ENCODE measurements around the gene ZNF362. TPM values are rescaled to one million over a fixed set of nuclear protein-coding genes. Genes with fewer than 3 reads are reported as not detected.

Gene ZNF362
- total and polyA plus RNA-seq, 2 of the 13 experiments (the other 11 are each of a cell fraction or from before 2014, with no cell fraction given) = 8.3 to 14.2 TPM

GRCh38 chr1:33346927-33347649 lies 90.8 kb downstream of the ZNF362 start (continued):
- no peak for TF ChIP-seq RBM22 (optimal IDR thresholded peaks at IDR 0.05; ENCODE audit: low read length)
- TF ChIP-seq, protein P1, sequence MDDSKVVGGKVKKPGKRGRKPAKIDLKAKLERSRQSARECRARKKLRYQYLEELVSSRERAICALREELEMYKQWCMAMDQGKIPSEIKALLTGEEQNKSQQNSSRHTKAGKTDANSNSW (CRISPR knock-in tag; IDR thresholded peaks at IDR 0.05; ENCODE audit: borderline replicate concordance) = no peak
- no peak for TF ChIP-seq ZHX2 (IDR thresholded peaks at IDR 0.05; ENCODE audit: low read depth)
- TF ChIP-seq ZHX2 (CRISPR knock-in tag; IDR thresholded peaks at IDR 0.05; ENCODE audit: borderline replicate concordance) = no peak
- TF ChIP-seq, protein P2, sequence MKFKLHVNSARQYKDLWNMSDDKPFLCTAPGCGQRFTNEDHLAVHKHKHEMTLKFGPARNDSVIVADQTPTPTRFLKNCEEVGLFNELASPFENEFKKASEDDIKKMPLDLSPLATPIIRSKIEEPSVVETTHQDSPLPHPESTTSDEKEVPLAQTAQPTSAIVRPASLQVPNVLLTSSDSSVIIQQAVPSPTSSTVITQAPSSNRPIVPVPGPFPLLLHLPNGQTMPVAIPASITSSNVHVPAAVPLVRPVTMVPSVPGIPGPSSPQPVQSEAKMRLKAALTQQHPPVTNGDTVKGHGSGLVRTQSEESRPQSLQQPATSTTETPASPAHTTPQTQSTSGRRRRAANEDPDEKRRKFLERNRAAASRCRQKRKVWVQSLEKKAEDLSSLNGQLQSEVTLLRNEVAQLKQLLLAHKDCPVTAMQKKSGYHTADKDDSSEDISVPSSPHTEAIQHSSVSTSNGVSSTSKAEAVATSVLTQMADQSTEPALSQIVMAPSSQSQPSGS (CRISPR knock-in tag; IDR thresholded peaks at IDR 0.05) = no peak
- TF ChIP-seq HDAC1 (CRISPR knock-in tag; IDR thresholded peaks at IDR 0.05) = peak; percentile 60; the same call in 1 of the 2 replicates
- no peak for TF ChIP-seq ZNF276 (CRISPR knock-in tag; IDR thresholded peaks at IDR 0.05; ENCODE audit: low read depth)
- TF ChIP-seq SIX1 (CRISPR knock-in tag; IDR thresholded peaks at IDR 0.05; ENCODE audit: borderline replicate concordance) = peak; percentile 28; the same call in 1 of the 2 replicates
- no peak for TF ChIP-seq ZFP1 (CRISPR knock-in tag; IDR thresholded peaks at IDR 0.05)
- TF ChIP-seq HIVEP1 (CRISPR knock-in tag; IDR thresholded peaks at IDR 0.05) = no peak
- no peak for TF ChIP-seq ZNF121 (CRISPR knock-in tag; IDR thresholded peaks at IDR 0.05)
- TF ChIP-seq, protein P3, sequence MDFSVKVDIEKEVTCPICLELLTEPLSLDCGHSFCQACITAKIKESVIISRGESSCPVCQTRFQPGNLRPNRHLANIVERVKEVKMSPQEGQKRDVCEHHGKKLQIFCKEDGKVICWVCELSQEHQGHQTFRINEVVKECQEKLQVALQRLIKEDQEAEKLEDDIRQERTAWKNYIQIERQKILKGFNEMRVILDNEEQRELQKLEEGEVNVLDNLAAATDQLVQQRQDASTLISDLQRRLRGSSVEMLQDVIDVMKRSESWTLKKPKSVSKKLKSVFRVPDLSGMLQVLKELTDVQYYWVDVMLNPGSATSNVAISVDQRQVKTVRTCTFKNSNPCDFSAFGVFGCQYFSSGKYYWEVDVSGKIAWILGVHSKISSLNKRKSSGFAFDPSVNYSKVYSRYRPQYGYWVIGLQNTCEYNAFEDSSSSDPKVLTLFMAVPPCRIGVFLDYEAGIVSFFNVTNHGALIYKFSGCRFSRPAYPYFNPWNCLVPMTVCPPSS (IDR thresholded peaks at IDR 0.05) = no peak
- TF ChIP-seq KMT2B (CRISPR knock-in tag; IDR thresholded peaks at IDR 0.05) = no peak
- TF ChIP-seq, protein P4, sequence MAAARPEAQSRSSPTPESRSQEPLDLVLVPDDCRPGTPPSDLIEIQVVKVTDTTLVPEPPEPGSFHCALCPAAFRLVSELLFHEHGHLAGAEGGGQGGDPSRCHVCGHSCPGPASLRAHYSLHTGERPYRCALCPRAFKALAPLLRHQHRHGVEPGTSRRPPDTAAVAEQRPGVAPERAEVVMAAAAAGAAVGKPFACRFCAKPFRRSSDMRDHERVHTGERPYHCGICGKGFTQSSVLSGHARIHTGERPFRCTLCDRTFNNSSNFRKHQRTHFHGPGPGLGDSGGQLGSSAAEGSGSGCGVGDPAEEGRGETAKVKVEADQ (CRISPR knock-in tag; IDR thresholded peaks at IDR 0.05; ENCODE audit: borderline replicate concordance) = no peak

Data from HepG2 (cell line).